Activated CD4-positive, alpha-beta T cell treated with anti-CD3 and anti-CD28 coated beads, Interleukin-2, amount 50 U/mL, for 4 hours (primary cell): ENCODE data around the gene PSKH1.

ENCODE experiments used
- DNase-seq, 2 experiments: peaks; one replicate each; pipeline ENCODE4 v3.0.0-alpha.2; 2020

PSKH1 gene

DNA sequence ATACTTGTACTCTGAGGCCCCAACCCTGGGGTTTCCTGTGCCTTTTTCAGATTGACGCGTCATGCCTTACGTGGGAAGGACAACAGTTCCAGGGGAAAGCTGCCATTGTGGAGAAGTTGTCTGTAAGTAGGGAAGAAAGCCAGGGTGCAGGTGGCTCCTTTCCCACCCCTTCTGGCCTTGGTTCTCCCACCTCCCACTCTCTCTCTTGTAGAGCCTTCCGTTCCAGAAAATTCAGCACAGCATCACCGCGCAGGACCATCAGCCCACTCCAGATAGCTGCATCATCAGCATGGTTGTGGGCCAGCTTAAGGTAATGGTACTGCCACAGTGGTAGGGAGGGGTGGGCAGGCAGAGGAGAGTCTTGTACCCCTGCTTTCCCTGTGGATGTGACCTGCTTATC, 24.8 kb upstream of the PSKH1 start:
- no peak for DNase-seq

DNA sequence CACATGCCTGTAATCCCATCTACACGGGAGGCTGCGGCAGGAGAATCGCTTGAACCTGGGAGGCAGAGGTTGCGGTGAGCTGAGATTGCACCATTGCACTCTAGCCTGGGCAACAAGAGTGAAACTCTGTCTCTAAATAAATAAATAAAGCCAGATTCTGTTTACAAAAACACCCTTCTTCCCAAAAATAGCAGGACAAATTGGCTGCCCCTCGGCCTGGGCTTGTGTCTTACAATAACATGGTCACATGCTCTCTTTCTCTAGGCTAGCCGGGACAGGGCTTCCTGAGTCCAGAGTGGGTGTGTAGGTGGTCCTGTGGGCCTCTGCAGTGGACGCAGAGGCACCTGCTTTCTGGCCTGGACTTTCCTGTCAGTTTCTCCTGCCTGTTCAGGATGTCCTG, 23.4 kb upstream of the PSKH1 start:
- no peak for DNase-seq

DNA sequence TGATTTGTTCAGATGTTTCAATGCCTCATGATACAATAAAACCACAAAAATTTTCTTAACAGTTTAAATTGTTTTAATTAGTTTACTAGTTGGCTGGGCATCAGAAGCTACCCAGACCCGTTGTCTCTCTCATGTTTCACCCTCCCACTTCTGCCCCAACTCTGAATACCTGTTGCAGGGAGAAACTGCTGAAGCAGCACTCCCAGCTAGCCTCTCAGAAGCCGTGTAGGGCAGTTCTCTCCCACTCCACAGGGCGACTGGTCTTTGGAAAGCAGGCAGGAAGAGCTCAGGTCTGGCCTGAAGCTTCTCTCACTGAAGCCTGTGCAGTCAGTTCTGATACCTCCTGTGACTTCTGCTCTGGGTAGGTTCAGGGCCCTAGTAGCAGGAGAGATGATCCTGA, 21.8 kb upstream of the PSKH1 start:
- no peak for DNase-seq

DNA sequence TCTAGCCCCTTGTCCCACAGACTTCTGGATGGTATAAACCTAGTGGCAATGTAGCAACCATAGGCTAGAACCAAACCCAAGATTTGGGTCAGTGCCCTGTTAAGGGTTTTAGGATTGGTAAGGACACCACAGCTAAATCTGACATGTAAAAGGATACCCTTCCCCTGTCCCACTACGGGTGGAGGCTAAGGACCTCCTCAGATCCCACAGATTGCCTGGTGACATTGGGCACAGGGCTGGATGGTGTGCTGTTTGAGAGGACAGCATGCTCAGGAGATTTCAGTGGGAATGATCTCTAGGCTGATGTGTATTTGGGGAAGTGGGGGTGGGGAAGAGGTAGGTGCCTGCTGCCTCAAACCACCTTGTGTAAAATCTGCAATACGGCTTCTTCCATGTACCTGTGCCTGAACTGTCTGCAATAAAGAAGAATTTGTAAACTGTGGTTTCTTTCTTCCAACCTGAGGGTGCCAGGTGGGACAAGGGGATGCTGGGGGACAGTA, 20.9 kb upstream of the PSKH1 start:
- DNase-seq: no peak

DNA sequence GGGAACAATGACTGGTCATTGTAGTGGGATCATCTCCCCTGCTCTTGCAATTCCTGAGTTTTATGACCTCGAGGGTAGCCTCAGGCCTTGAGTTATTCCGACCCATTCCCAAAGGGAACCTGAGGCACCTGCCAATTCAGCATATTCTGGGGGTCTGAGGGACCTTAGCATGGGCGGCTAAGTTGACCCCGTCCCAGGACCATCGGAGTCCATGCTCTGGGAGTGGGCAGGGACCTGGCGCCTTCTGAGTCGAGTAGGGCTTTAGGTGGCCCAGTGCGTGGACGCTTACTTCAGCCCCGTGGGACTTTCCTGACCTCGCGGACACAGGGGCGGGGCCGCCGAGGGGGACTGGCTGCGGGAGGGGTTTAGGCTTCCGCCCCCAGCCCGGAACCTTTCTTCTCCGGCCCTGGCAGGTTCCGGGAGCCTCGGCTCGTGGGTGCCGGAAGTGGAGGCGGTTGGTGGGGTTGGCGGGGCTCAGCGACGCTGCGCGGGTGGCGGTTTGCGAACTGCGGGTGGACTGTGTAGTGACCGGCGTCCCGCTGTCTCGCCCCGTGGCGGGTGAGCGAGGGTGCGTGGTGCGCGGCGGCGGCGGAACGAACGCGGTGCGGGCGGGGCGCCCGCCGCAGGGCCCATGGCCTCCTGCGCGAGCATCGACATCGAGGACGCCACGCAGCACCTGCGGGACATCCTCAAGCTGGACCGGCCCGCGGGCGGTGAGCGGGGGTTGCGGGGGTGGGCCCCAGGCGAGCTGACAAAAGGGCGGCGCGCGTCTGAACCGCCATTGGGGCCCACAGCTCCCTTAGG, 20.2 kb upstream of the PSKH1 start, which contains the start of gene EDC4:
Gene EDC4, plus strand, starts transcription at position 422 of the 804 bp plus-strand sequence. Its CDS starts 210 bp downstream, at position 632.
- DNase-seq: peak; percentile 77 to 80

DNA sequence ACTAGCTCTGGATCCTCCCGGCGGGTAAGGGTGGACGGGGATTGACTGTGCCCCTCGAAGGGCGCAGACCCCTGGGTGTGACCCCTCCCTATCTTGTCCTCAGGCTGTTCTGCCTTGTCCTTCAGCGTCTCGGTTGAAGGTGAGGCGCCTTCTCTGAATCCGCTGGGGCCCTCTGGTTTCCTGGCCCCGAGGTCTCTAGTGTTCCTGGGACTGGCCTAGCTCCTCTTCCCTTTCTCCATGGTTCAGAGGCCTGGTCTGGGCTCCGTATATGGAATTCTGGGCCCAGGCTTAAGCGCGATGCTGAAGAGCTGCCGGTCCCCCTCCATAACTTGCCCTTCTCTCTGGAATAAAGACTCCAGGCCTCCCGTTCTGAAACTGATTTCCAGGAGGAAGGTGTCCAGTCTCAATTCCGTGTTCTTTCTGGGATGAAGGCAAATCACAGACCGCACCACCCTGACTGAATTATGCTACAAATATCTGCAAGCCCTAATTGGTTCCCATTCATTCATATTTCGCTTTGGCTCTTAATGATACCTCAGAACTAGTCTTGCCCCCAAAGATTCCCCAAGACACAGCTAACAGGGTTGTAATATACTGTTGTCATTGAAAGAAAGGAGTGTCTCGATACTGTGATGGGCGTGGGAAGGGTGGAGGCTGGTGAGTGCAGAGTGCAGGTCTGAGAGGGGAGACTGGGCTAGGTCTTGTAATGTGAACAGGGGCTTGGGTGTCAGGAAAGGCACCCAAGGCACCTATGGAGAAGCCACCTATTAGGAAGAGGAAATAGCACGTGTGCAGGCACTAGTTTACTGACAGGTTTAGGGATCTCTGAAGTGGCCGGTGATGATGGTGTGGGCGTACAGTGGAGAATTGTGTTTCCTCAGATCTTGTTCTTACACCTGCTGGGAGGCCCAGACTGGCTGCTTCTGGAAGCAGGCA, 19.4 kb upstream of the PSKH1 start:
- no peak for DNase-seq

DNA sequence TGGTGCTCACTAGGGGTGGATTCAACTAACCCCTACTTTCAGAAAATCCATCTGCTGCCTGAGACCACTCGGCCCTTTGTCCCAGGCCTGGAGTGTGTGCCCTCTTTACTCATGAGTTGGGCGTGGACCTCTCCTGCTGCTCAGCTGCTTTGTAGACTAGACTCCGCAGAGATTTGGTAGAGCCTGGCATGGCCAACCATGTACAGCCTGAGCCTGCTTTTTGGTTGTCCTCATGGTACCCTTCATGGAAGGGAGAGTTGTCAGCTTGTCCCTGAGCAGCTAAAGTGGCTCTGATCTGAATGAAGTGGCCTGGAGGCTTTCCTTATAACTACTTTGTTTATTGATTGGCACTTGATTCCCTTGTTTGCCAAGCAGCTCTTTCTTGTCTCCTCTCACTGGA, 18.7 kb upstream of the PSKH1 start:
- DNase-seq: no peak

DNA sequence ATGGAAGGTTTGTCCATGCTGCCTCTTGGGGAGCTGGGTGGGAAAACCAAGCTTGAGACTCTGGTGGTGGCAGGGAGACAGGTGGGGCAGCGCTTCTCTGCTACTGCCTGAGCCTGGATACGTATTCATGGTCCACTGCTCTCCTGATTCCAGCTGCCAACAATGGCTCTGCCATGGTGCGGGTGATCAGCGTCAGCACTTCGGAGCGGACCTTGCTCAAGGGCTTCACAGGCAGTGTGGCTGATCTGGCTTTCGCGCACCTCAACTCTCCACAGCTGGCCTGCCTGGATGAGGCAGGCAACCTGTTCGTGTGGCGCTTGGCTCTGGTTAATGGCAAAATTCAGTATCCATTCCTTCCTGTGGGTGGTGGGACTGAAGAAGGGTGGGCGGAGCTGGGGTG, 16.0 kb upstream of the PSKH1 start:
- no peak for DNase-seq

DNA sequence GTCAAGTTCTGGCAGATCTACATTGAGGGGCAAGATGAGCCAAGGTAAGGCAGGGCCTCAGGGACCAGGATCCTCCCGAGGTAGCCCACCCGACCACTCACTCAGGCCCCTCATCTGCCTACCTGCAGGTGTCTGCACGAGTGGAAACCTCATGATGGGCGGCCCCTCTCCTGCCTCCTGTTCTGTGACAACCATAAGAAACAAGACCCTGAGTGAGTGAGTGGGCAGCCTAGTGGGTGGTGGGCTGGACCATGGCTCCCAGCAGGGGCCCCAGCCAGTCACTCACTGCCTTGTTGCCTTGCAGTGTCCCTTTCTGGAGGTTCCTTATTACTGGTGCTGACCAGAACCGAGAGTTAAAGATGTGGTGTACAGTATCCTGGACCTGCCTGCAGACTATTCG, 14.8 kb upstream of the PSKH1 start:
- DNase-seq: no peak

DNA sequence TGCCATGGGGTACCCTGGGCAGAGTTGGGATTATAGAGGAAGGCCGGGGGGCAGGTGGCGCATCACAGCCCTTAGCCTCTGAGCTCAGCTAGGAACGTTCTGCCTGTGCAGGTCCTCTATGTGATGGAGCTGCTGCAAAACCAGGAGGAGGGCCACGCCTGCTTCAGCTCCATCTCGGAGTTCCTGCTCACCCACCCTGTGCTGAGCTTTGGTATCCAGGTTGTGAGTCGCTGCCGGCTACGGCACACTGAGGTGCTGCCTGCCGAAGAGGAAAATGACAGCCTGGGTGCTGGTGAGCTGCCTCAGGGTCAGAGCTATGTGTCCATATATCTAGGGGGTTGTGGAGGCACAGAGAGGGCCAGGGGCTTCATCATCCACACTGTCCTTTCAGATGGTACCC, 14.2 kb upstream of the PSKH1 start:
- DNase-seq: no peak

DNA sequence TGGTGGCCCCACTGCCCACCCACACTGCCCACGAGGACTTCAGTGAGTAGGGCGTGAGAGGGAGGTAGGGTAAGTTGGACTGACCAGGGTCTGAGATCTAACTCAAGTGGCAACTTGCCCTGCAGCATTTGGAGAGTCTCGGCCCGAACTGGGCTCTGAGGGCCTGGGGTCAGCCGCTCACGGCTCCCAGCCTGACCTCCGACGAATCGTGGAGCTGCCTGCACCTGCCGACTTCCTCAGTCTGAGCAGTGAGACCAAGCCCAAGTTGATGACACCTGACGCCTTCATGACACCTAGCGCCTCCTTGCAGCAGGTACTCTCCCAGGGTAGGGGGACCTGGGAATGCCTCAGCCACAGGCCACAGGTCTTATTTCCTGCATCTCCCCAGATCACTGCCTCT, 13.6 kb upstream of the PSKH1 start:
- DNase-seq: no peak

DNA sequence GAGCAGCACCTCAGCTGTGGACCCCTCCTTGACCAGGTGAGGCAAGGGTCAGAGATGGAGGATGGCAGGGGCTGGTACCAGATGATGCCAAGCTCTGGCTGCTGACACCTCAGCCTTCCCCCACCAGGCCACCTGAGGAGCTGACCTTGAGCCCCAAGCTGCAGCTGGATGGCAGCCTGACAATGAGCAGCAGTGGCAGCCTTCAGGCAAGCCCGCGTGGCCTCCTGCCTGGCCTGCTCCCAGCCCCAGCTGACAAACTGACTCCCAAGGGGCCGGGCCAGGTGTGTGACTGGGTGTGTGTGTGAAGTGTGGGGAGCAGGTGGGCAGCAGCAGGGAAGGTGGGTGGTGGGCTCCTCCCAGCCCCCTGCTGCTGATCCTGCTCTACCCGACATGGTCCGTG, 13.1 kb upstream of the PSKH1 start:
- DNase-seq: no peak

DNA sequence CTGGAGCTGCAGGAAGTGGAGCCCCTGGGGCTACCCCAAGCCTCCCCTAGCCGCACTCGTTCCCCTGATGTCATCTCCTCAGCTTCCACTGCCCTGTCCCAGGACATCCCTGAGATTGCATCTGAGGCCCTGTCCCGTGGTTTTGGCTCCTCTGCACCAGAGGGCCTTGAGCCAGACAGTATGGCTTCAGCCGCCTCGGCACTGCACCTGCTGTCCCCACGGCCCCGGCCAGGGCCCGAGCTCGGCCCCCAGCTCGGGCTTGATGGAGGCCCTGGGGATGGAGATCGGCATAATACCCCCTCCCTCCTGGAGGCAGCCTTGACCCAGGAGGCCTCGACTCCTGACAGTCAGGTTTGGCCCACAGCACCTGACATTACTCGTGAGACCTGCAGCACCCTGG, 12.5 kb upstream of the PSKH1 start:
- DNase-seq: no peak

DNA sequence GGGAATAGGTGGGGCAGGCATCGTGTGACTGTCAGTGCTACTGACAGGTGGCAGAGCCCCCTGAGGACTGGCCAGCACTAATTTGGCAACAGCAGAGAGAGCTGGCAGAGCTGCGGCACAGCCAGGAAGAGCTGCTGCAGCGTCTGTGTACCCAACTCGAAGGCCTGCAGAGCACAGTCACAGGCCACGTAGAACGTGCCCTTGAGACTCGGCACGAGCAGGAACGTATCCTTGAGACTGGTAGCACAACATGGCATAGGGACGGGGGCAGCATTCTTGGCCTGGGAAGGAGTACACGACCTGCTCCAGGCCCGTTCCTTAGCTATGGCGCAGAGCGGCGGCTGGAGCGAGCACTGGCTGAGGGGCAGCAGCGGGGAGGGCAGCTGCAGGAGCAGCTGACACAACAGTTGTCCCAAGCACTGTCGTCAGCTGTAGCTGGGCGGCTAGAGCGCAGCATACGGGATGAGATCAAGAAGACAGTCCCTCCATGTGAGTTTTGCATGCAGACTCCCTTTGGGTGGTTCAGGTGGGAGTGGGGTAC, 11.4 kb upstream of the PSKH1 start:
- DNase-seq: no peak

DNA sequence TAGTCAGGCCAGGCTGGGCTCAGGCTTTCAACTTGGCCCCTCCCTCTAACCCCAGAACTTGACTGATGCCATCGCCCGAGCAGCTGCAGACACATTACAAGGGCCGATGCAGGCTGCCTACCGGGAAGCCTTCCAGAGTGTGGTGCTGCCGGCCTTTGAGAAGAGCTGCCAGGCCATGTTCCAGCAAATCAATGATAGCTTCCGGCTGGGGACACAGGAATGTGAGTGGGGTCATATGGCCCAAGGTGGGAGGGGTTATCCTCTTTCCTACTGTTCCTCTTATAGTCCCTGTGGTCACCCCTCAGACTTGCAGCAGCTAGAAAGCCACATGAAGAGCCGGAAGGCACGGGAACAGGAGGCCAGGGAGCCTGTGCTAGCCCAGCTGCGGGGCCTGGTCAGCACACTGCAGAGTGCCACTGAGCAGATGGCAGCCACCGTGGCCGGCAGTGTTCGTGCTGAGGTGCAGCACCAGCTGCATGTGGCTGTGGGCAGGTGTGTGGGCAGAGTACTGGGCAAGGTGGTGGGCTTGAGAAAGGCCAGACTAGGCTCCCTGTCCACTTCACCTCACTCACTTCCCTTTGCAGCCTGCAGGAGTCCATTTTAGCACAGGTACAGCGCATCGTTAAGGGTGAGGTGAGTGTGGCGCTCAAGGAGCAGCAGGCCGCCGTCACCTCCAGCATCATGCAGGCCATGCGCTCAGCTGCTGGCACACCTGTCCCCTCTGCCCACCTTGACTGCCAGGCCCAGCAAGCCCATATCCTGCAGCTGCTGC, 10.5 kb upstream of the PSKH1 start:
- DNase-seq: no peak

DNA sequence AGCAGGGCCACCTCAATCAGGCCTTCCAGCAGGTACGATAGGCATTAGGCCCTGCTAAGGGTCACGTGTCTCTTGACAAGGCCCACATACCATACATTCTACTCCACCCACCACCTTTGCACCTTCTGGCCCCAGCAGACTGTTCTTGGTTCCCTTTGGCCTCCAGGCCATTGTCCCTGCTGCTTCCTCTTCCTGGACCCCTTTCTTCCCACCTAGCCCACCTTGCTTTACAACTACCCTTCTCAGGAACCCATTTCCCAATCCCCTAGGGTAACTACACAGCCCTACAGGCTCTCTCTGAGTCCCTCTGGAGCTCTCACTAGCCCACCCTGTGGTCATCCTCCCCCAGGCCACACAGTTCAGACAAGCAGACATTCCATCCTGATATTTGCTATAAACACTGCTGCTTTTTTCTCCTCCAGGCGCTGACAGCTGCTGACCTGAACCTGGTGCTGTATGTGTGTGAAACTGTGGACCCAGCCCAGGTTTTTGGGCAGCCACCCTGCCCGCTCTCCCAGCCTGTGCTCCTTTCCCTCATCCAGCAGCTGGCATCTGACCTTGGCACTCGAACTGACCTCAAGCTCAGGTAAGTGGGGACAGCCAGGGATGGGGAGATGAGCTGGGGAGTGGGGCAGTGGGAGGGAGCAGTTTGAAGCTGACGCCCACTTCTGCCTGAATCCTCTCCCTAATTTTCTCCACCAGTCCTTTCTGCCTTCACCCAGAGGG, 9.7 kb upstream of the PSKH1 start:
- DNase-seq: no peak

DNA sequence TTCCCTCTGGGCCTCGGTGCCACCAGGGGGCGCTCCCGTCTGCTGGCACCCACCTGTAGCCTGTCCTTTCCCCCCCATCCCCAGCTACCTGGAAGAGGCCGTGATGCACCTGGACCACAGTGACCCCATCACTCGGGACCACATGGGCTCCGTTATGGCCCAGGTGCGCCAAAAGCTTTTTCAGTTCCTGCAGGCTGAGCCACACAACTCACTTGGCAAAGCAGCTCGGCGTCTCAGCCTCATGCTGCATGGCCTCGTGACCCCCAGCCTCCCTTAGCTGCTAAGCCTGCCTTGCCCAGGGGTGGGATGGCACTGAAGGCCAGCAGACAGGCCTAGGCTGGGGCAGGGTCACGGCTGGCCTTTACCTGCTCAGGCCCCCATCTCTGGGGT, 9.2 kb upstream of the PSKH1 start:
- DNase-seq: peak; percentile 66 to 67

DNA sequence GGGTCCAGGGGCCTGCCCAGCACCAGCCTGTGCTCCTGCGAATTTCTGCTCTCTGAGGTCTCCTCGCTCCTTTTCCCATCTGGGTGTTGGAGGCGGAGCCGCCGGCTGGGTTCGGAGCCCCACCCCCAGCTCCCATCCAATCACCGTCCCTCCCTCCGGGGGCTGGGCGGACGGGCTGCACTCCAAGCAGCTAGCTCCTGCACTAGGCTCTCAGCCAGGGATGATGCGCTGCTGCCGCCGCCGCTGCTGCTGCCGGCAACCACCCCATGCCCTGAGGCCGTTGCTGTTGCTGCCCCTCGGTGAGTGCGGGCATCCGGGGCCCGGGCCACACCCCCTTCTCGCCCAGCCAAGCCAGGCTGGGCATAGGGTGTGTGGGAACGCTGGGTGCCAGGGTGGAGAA, 8.4 kb upstream of the PSKH1 start, which contains the start of gene NRN1L:
Gene NRN1L, plus strand, starts transcription at position 202 of the 400 bp plus-strand sequence. Its CDS starts 19 bp downstream, at position 221.
- DNase-seq: no peak

DNA sequence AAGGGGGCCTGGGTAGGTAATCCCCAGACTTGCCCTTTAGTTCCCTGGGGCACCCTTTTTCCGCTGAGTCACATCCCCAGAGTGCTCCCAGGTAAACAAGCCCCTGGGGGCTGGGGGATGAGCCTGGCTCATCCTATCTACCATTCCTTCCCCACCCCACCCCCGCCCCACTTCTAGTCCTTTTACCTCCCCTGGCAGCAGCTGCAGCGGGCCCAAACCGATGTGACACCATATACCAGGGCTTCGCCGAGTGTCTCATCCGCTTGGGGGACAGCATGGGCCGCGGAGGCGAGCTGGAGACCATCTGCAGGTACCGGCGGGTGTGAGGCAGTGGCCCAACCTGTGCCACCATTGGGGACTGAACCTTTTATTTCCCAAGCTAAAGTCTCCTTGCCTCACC, 7.5 kb upstream of the PSKH1 start:
- DNase-seq: no peak

DNA sequence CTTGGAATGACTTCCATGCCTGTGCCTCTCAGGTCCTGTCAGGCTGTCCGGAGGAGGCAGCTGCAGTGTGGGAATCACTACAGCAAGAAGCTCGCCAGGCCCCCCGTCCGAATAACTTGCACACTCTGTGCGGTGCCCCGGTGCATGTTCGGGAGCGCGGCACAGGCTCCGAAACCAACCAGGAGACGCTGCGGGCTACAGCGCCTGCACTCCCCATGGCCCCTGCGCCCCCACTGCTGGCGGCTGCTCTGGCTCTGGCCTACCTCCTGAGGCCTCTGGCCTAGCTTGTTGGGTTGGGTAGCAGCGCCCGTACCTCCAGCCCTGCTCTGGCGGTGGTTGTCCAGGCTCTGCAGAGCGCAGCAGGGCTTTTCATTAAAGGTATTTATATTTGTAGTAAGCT, 7.1 kb upstream of the PSKH1 start:
- DNase-seq: no peak

DNA sequence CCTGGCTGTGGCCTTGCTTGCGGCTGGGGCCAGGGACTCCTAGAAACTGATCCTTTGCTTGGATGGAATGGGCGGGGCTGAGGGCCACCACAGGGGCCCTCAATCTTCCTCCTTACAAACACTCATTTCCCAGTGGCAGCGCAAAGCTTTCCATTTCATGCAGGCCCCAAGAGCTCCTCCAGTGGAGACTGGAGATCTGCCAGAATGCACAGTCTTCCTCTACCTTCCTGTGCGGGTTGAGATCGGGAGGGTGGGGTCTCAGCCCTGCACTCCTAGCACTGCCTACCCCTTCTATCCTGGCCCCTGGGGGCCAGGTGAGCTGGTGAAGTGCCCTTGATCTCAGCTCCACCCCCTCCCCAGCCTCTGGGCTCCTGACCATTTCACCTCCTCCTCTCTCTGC, 6.7 kb upstream of the PSKH1 start:
- no peak for DNase-seq

DNA sequence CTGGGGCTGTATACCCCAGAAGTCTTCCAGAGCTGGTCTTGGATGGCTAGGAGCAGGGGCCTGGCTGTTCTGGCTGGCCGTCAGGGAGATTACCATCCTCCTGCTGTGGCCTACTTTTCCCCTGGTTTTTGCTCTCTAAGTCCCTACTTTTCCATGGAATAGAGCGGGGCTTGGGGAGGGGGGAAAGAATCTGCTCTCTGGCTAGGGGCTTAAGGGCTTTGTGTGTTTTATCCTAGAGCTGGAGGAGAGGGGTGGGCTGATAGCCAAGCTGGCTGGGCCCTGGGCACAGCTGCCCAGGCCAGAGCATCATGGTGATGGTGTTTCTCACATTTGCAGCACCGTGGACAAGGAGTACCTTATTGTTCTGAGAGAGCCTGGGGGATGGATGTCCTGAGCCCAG, 4.7 kb upstream of the PSKH1 start:
- DNase-seq: no peak
